Neural progenitor cell (in vitro differentiated cells): ENCODE data around the gene PDZD4.

ENCODE experiments used
- EZH2 ChIP-seq: fragments of 200-600 bp; sonication (generic); IDR thresholded peaks from 2 replicates; pipeline ENCODE4 v1.6.1; 2017; ENCODE audit warnings: antibody characterized with exemption, mild to moderate bottlenecking, moderate library complexity
- EZH2phosphoT487 ChIP-seq: fragments of 200-600 bp; sonication (generic); IDR thresholded peaks from 2 replicates; pipeline ENCODE4 v1.6.1; 2017; ENCODE audit warnings: antibody characterized with exemption
- TF ChIP-seq, protein P1 (sequence below): fragments of 200-600 bp; sonication (generic); IDR thresholded peaks from 2 replicates; pipeline ENCODE4 v1.5.1; 2017; ENCODE audit warnings: antibody characterized with exemption, mild to moderate bottlenecking

DNA sequence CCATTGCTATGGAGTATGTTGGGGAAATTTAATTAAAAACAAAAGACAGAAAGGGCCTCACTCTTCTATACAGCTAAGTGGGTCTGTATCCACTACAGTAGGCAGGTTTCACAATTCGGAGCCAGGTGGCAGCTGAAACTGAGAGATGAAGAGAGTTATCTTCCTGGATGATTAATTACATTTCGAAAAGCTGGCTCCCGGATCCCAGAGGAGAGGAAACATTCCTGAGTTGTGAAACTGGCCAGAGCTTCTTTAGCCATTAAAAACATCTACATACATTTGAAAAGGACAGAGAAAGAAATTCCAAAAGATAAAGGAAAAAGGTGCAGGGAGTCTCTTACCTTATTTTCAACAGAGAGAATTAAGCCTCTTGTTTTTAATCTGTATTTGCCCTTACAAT is 15.5 kb upstream of the PDZD4 start:
- TF ChIP-seq, protein P1, sequence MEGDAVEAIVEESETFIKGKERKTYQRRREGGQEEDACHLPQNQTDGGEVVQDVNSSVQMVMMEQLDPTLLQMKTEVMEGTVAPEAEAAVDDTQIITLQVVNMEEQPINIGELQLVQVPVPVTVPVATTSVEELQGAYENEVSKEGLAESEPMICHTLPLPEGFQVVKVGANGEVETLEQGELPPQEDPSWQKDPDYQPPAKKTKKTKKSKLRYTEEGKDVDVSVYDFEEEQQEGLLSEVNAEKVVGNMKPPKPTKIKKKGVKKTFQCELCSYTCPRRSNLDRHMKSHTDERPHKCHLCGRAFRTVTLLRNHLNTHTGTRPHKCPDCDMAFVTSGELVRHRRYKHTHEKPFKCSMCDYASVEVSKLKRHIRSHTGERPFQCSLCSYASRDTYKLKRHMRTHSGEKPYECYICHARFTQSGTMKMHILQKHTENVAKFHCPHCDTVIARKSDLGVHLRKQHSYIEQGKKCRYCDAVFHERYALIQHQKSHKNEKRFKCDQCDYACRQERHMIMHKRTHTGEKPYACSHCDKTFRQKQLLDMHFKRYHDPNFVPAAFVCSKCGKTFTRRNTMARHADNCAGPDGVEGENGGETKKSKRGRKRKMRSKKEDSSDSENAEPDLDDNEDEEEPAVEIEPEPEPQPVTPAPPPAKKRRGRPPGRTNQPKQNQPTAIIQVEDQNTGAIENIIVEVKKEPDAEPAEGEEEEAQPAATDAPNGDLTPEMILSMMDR: no peak
- no peak for TF ChIP-seq EZH2phosphoT487
- TF ChIP-seq EZH2: no peak
